ENCODE results near the gene ADAMTS16. TPM values are rescaled to one million over a fixed set of nuclear protein-coding genes. Genes with fewer than 3 reads are reported as not detected.

ADAMTS16 gene
- polyA plus RNA-seq, 4 donors: 67.0 to 76.8 (median 72.6) TPM

- no peak for DNase-seq (ENCODE audit: low read depth in 4 of 4, low spot score in 2 of 4)
Measured at GRCh38 chr5:5335700-5336264, 195.7 kb downstream of the ADAMTS16 start.

- no peak for DNase-seq (ENCODE audit: low read depth in 4 of 4, low spot score in 2 of 4)
Measured at GRCh38 chr5:5339257-5339656, 199.1 kb downstream of the ADAMTS16 start.

GRCh38 chr5:5340206-5340729 lies 200.1 kb downstream of the ADAMTS16 start:
- peak in 3 of 4 donors; percentile 48 to 63 (median 49) for DNase-seq (ENCODE audit: low read depth in 4 of 4, low spot score in 2 of 4)

- no peak for DNase-seq (ENCODE audit: low read depth in 4 of 4, low spot score in 2 of 4)
Measured at GRCh38 chr5:5341531-5342292, 201.6 kb downstream of the ADAMTS16 start.

GRCh38 chr5:5342784-5343183 lies 202.7 kb downstream of the ADAMTS16 start:
- DNase-seq (ENCODE audit: low read depth in 4 of 4, low spot score in 2 of 4): no peak

GRCh38 chr5:5343568-5343967 lies 203.4 kb downstream of the ADAMTS16 start:
- no peak for DNase-seq (ENCODE audit: low read depth in 4 of 4, low spot score in 2 of 4)

- no peak for DNase-seq (ENCODE audit: low read depth in 4 of 4, low spot score in 2 of 4)
Measured at GRCh38 chr5:5344051-5344571, 204.0 kb downstream of the ADAMTS16 start.

- no peak for DNase-seq (ENCODE audit: low read depth in 4 of 4, low spot score in 2 of 4)
Measured at GRCh38 chr5:5344606-5345005, 204.5 kb downstream of the ADAMTS16 start.

GRCh38 chr5:5347442-5347841 lies 207.3 kb downstream of the ADAMTS16 start:
- no peak for DNase-seq (ENCODE audit: low read depth in 4 of 4, low spot score in 2 of 4)

- no peak for DNase-seq (ENCODE audit: low read depth in 4 of 4, low spot score in 2 of 4)
Measured at GRCh38 chr5:5348135-5348534, 208.0 kb downstream of the ADAMTS16 start.

GRCh38 chr5:5348576-5348975 lies 208.4 kb downstream of the ADAMTS16 start:
- no peak for DNase-seq (ENCODE audit: low read depth in 4 of 4, low spot score in 2 of 4)

GRCh38 chr5:5350101-5350500 lies 210.0 kb downstream of the ADAMTS16 start:
- no peak for DNase-seq (ENCODE audit: low read depth in 4 of 4, low spot score in 2 of 4)

GRCh38 chr5:5351288-5351979 lies 211.3 kb downstream of the ADAMTS16 start:
- no peak for DNase-seq (ENCODE audit: low read depth in 4 of 4, low spot score in 2 of 4)

- DNase-seq (ENCODE audit: low read depth in 4 of 4, low spot score in 2 of 4): no peak
Measured at GRCh38 chr5:5352675-5353074, 212.5 kb downstream of the ADAMTS16 start.

GRCh38 chr5:5353681-5354080 lies 213.6 kb downstream of the ADAMTS16 start:
- DNase-seq (ENCODE audit: low read depth in 4 of 4, low spot score in 2 of 4): no peak

GRCh38 chr5:5356765-5357164 lies 216.6 kb downstream of the ADAMTS16 start:
- DNase-seq (ENCODE audit: low read depth in 4 of 4, low spot score in 2 of 4): no peak

GRCh38 chr5:5359618-5360017 lies 219.5 kb downstream of the ADAMTS16 start:
- no peak for DNase-seq (ENCODE audit: low read depth in 4 of 4, low spot score in 2 of 4)

GRCh38 chr5:5360363-5360940 lies 220.3 kb downstream of the ADAMTS16 start:
- DNase-seq (ENCODE audit: low read depth in 4 of 4, low spot score in 2 of 4): no peak

GRCh38 chr5:5360941-5361520 lies 220.9 kb downstream of the ADAMTS16 start:
- DNase-seq (ENCODE audit: low read depth in 4 of 4, low spot score in 2 of 4): no peak

GRCh38 chr5:5363045-5363444 lies 222.9 kb downstream of the ADAMTS16 start:
- DNase-seq (ENCODE audit: low read depth in 4 of 4, low spot score in 2 of 4): no peak

- no peak for DNase-seq (ENCODE audit: low read depth in 4 of 4, low spot score in 2 of 4)
Measured at GRCh38 chr5:5364932-5365331, 224.8 kb downstream of the ADAMTS16 start.

All from left renal cortex interstitium (tissue), 4 donors.